NOMO-1 treated with dmso at 0.1 percent for 144 hours (cell line): ENCODE results near the gene PTPRR.

ENCODE experiments used
- DNase-seq: peaks from one replicate; lab custom pipeline; 2025; ENCODE audit not compliant: unreplicated experiment; lab: John Stamatoyannopoulos, UW

The PTPRR gene

DNA sequence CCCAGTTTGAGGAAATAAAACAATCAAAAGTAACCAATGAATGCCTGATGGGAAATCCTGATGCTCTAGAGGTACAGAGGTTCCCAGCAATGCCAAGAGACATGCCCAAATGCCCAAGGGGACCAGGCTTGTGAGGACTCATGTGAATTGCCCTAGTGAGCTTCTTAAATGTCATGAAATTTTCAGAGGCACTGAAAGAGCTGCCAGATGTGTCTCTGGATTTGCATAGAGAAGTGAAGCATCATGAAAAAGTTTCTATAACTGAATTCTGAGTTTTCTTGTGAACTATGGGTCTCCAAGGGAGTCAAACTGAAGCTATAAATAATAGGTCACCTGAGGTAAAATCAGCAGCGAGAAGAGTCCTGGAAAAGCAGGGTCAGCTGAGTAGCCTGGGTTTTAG lies 9.9 kb downstream of the PTPRR start:
- no peak for DNase-seq

DNA sequence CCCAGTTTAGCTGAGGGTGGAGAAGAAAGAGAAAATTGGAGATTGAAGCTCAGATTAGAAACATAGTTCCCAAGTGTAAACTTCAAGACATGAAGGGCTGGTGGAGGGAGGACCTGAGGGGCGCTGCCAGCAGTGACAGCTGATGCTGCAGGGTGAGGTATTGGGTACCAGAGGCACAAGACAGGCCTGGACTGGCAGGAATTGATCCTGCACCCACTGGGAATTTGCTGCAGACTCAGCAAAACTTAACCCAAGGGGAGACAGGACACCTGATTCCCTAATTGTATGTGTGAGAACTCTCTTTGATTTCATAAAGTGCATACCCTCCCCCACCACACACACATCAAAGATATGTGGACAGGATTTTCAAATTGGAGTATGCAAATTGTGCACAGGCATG lies 11.6 kb downstream of the PTPRR start:
- no peak for DNase-seq

DNA sequence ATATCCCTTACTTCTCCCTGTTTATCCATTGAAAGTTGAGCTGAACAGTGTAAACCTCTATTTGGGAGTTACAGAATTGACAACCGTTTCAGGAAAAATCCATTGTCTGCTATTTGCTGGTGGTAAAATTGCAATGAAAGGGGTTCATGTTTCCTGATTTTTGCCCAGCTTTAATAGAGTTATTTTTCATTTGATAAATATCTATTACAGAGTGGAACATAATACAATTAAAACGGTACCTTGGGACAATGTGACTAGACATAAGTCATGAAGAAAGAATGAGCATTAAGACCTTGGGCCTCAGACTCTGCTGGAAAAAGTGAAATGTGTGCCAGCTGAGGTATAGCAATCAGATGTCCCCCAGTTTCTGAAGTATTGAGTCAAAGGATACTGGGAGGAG lies 13.1 kb downstream of the PTPRR start:
- no peak for DNase-seq

DNA sequence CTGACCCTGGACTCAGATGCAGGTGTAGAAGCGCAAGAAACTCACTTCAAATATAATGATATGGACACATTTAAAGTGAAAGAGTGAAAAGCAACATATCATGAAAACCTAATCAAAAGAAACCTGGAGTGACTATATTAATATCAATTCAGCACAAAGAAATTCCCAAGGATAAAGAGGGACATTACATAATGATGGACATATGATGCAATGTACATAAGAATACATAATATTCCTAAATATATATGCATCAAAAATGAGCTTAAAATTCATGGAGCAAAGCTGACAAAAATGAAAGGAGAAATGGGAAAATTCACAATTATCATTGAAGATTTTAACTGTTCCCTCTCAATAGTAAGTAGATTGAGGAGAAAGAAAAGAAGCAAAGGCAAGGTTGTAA lies 24.6 kb downstream of the PTPRR start:
- no peak for DNase-seq

- no peak for DNase-seq
These were observed 27.9 kb downstream of the PTPRR start for GRCh38 chr12:70892593-70892992.

DNA sequence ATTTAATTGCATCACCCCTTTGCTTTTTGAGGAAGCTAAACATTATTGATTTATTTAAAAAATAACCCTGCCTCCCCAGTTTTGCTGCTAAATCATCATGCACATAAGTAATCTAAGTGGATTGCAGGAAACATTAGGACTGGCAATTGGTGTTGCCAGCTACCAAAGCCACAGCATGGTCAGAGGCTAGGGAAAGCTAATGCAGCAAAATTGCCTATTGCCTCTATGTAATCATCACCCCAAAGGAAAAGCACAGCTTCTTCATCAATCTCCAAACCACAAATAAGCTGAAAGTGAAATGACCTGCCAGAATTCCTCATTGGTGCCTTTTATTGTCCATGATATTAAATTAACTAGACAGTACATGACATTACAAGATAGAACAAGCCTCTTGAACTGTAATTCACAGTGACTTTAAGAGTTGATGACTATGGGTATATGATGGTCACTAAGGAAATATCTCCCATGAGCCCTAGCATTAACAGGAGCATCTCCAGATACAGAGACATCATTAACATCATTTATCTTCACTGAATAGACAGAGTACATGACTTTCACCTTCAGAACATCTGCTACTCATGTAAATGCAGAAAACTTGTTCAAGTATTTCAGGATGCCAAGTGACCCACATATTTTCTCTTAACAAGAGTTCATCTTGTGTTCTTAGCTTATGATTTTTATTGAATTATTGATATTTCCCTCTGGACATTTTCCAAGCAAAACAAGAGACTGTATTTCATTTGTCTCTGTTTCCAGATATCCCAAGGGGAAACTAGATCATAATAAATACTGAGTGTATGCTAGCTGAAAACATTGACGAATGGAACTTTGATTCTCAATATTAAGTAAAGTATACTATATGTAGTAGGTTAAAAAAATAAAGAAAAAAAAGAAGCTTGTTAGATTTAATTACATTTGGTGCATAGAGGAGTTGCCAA lies 29.4 kb downstream of the PTPRR start:
- DNase-seq, result no peak

GRCh38 chr12:70885956-70886355 lies 34.6 kb downstream of the PTPRR start:
- DNase-seq, result no peak

DNA sequence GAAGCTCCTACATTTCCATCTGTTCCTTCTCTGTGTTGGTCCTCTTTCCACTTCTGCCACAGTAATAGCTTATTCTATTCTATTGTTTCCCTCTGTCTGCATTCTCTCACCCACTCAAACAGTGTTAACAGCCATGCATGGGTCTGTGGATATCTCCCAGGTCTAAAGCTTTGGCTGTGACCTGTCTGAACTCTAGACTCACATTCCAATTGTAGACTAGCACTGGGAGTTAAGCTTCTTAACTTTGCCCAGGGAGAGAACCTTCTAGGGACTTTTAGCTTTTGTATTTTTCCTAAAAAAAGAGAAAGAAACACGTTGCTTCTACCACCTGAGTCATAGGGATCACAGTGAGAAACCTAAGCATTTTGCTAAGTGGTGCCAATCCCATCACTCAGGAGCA lies 36.7 kb downstream of the PTPRR start:
- DNase-seq, result no peak

- DNase-seq, result no peak
These were observed 39.8 kb downstream of the PTPRR start for GRCh38 chr12:70880744-70881143.

- no peak for DNase-seq
These were observed 43.6 kb downstream of the PTPRR start for GRCh38 chr12:70876952-70877351.

DNA sequence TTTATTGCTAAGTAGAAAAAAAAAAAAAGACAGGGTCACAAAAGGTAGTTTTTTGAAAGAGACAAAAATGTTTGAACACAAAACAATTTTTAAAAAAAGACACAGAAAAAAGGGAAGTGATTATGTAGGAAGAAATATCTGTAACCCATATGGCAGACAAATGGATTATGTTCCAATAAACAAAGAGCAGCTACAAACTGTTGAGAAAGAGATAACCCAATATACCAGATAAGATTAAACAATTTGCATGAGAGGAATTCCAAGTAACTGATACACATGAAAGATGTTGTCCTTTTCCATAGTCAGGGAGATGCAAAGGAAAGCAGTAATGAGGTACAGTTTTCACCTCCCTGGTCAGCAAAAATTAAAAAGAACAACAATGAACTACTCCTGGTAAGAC lies 44.9 kb downstream of the PTPRR start:
- no peak for DNase-seq

GRCh38 chr12:70854881-70855568 lies 65.5 kb downstream of the PTPRR start:
- no peak for DNase-seq

- DNase-seq, result no peak
These were observed 66.4 kb downstream of the PTPRR start for GRCh38 chr12:70854138-70854537.

DNA sequence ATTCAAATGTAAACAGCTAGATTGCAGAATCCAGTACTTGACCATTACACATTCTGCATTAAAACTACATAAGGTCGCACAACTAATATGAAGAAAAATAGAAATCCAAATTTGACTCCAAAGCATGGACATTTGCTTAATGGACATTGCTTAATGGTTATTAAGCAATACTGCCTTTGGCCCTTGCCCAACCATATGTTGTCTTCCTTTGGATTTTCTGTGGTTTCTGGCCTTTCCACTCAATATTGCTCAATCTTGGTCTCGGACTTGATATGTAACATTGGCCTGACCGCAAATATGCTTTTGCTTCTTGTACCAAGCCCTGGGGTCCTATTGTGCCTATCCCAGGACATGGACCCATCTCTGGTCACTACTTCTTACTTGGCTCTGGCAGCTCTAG lies 67.2 kb downstream of the PTPRR start:
- peak; percentile 1 for DNase-seq

DNA sequence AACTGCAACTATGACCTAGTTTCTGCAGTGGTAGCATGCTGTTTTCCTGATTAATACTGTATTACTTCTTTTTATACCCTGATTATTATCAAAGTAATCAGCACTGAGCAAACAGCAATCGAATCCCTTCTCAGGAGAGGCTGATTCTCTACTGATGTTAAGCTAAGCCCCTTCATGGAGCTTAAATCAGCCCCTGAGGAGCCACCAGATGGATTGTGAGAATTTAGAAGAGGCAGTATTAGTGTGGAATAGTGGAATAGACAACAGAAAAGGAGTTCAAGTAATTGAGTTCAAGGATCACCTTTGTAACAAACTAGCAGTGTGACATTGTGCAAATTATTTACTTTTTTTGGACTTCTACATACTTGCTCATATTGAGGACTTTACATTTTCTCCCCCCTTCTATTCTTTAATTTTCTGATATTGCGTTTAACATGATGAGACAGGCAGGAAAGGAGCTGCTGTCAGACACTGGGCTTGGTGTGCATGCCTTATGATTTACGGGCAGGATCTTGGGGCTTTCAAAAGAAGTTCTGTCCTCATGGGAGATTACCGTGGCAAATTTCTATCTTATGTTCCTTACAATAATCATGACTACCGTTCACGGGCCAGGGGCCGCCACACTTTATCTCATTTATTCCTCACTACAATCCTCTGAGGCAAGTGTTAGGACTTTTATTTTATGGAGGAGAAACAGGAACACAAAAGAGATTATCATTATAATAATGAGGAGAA lies 68.0 kb downstream of the PTPRR start:
- DNase-seq, result no peak

- DNase-seq, result no peak
These were observed 71.1 kb downstream of the PTPRR start for GRCh38 chr12:70849265-70849960.

DNA sequence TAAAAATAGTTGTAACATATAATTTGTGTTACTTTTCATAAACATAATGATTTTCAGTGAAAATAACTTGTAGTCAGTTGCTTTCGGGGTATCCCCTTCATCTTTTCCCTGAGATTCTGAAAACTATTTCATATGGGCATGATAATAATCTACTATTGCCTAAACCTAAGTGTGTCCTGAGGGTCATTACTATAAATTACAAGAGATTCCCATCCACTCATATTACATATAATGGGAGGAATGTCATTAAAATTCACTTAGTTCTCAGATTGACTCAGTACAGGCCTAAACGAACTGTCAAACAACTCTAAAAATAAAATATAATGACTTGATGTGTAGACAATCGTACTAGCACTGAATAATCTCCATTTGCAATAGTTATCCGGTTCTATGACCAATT lies 72.7 kb downstream of the PTPRR start:
- no peak for DNase-seq

DNA sequence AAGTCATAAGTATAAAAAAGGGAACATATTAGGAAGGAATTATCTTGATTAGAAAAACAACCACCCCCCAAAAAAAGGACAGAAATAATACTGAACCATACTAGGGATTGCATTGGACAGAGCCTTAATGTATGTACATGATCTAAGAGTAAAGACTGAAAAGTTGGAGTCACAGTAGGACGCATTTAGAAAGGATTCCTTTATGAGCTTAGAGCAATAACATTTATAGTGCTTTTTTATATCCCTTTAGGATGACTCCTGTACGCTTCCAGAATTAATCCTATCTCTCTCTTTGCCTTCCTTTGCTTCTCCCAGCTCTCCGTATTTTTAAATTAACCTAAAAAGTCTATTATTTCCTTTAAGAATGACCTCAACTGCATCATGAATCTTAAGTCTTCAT lies 75.3 kb downstream of the PTPRR start:
- DNase-seq, result no peak

DNA sequence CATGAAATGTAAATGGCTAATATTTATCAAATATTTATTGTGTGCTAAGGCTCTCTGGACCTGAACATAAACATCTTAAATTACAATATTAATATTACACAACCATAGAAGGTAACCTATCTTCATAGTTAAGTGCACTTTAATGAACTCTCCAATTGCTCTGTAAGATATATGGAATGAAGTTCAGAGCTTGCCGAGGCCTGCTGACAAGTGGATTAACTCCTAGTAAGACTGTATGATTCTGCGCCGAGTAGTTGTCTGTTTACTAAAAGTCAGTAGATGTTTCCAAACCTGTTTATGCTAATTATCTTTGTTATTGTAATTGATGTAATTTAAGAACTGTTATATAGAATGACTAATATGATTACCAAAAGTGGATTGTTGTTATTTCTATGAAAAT lies 77.2 kb downstream of the PTPRR start:
- DNase-seq, result no peak

GRCh38 chr12:70842942-70843341 lies 77.6 kb downstream of the PTPRR start:
- DNase-seq, result no peak

DNA sequence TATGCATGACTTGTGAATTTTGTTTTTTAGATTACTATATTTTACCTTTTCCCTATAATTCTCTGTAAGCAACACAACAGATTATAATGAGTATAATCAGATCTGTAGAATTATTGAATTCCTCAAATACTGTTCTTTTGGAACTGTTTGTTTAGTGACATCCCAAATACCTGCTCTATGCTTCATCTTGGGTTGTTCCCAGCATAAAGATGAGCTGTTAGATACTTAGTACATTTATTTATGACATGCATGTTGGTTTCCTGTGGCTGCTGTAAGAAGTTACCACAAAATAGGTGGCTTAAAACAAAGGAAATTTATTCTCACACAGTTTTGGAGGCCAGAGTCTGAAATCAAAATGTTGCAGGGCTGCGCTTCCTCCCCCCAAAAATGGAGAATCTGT lies 78.4 kb downstream of the PTPRR start:
- no peak for DNase-seq
